GM12878 (cell line): Measurements from ENCODE around the gene DCAF7. TPM values are rescaled to one million over a fixed set of nuclear protein-coding genes. Genes with fewer than 3 reads are reported as not detected.

Experiments
- ATAC-seq: fragments of 200-7000 bp; cut with Tn5 transposase; 3 replicates; pipeline ENCODE4 v1.9.1; 2020; ENCODE audit warnings: mild to moderate bottlenecking, moderate library complexity
- BruUV-seq: library from RNA; stranded (reverse); fragments of 400-500 nt; replicated peaks from 2 replicates; lab custom pipeline; 2021; lab: Mats Ljungman, UMichigan
- CTCF ChIA-PET: fragments of 300-600 bp; sonication (Branson Sonifier 250); formaldehyde crosslinking; extraction: SDS; loops from one replicate; lab custom pipeline; 2021; ENCODE audit warnings: inconsistent platforms; lab: Yijun Ruan, JAX
- POLR2A ChIA-PET: fragments of 350-600 bp; formaldehyde crosslinking; extraction: SDS; loops from one replicate; lab custom pipeline; 2021; ENCODE audit warnings: inconsistent platforms; lab: Charles Lee
- RAD21 ChIA-PET: fragments of 300-600 bp; sonication (Branson Sonifier 250); formaldehyde crosslinking; loops from one replicate; lab custom pipeline; 2023; ENCODE audit warnings: antibody characterized with exemption; ENCODE audit not compliant: unreplicated experiment; lab: Charles Lee
- SMC1A ChIA-PET: fragments of 300-600 bp; sonication (Branson Sonifier 250); formaldehyde crosslinking; loops from one replicate; lab custom pipeline; 2023; ENCODE audit not compliant: unreplicated experiment, uncharacterized antibody; lab: Charles Lee
- DNase-seq: peaks from one replicate; pipeline ENCODE4 v3.0.0-alpha.2; 2011; ENCODE audit warnings: low read depth, low spot score
- FAIRE-seq: peaks from 3 replicates; lab custom pipeline; 2011; peaks lifted over from hg19 to GRCh38; lab: Jason Lieb, UNC
- H2AFZ ChIP-seq: 2 replicates; pipeline ENCODE4 v1.6.0; 2011; ENCODE audit warnings: low read depth, low read length, control low read depth; ENCODE audit not compliant: control insufficient read depth
- H3K27ac ChIP-seq: 2 replicates; pipeline ENCODE4 v1.5.1; 2011; ENCODE audit warnings: control low read depth; ENCODE audit not compliant: control insufficient read depth, insufficient read depth
- H3K27me3 ChIP-seq, 2 experiments: replicated peaks in 1 of 2; 2 replicates each; pipeline versions ENCODE4 v1.6.0 to v1.6.1; 2011; ENCODE audit warnings: low read length in 1 of 2; ENCODE audit not compliant: control insufficient read depth in 2 of 2, insufficient read depth in 2 of 2
- H3K36me3 ChIP-seq, 2 experiments: 2 replicates each; pipeline ENCODE4 v1.5.1; 2011; ENCODE audit warnings: low read length in 1 of 2; ENCODE audit not compliant: control insufficient read depth in 2 of 2, insufficient read depth in 2 of 2
- H3K4me1 ChIP-seq: 2 replicates; pipeline ENCODE4 v1.6.1; 2011; ENCODE audit warnings: mild to moderate bottlenecking, low read length, moderate library complexity, mixed read lengths; ENCODE audit not compliant: control insufficient read depth, insufficient read depth
- H3K4me2 ChIP-seq: 2 replicates; pipeline ENCODE4 v1.6.0; 2011; ENCODE audit warnings: control low read depth; ENCODE audit not compliant: control insufficient read depth, insufficient read depth
- H3K4me3 ChIP-seq: fragments of 200-600 bp; sonication (generic); 2 replicates; pipeline ENCODE4 v1.5.1; 2016
- H3K79me2 ChIP-seq: 2 replicates; pipeline ENCODE4 v1.6.0; 2011; ENCODE audit warnings: low read length; ENCODE audit not compliant: control insufficient read depth, insufficient read depth
- H3K9ac ChIP-seq: 2 replicates; pipeline ENCODE4 v1.8.0; 2011; ENCODE audit warnings: low read length, control low read depth, mixed read lengths; ENCODE audit not compliant: control insufficient read depth, insufficient read depth
- H3K9me3 ChIP-seq: replicated peaks from 3 replicates; pipeline ENCODE4 v1.5.1; 2011; ENCODE audit warnings: mild to moderate bottlenecking, low read length; ENCODE audit not compliant: control insufficient read depth, insufficient read depth
- H4K20me1 ChIP-seq: 2 replicates; pipeline ENCODE4 v1.6.0; 2011; ENCODE audit not compliant: control insufficient read depth, insufficient read depth
- IKZF2 ChIP-seq, 2 experiments: fragments of 450-650 bp; IDR thresholded peaks; 2 replicates each; pipeline ENCODE4 v1.6.1; 2017; ENCODE audit warnings: mild to moderate bottlenecking in 2 of 2, moderate library complexity in 2 of 2
- MEF2B ChIP-seq: fragments of 450-650 bp; IDR thresholded peaks from 2 replicates; pipeline ENCODE4 v1.6.1; 2018; ENCODE audit warnings: mild to moderate bottlenecking, moderate library complexity; ENCODE audit not compliant: partially characterized antibody, poor library complexity, severe bottlenecking
- NR2C2 ChIP-seq: IDR thresholded peaks from 2 replicates; pipeline ENCODE4 v1.6.1; 2011; ENCODE audit warnings: borderline replicate concordance, low read depth; ENCODE audit not compliant: control insufficient read depth, insufficient read length
- RAD21 ChIP-seq: IDR thresholded peaks from 2 replicates; pipeline ENCODE4 v1.6.1; 2011; ENCODE audit warnings: mild to moderate bottlenecking, low read depth, low read length, moderate library complexity; ENCODE audit not compliant: insufficient read depth
- WRNIP1 ChIP-seq: IDR thresholded peaks from 2 replicates; pipeline ENCODE4 v1.6.1; 2011; ENCODE audit warnings: low read depth, low read length, improper control_type of control experiment, borderline replicate concordance
- WGBS: methylation state at CpG from one replicate; pipeline ENCODE4 v1.1.6; 2016; ENCODE audit warnings: low lambda C conversion rate; ENCODE audit not compliant: insufficient replicate concordance, insufficient coverage; ENCODE audit errors: missing lambda C conversion rate; 5-methylcytosine and 5-hydroxymethylcytosine counted together
- in situ Hi-C: fragments of 300-500 bp; cut with MboI; formaldehyde crosslinking; loops from 9 replicates; pipeline ENCODE4 v1.14.3; 2018; ENCODE audit warnings: mixed read lengths
- intact Hi-C: fragments of 100-400 bp; cut with micrococcal nuclease; formaldehyde crosslinking; loops from one replicate; pipeline ENCODE4 v1.14.2; 2022; ENCODE audit not compliant: unreplicated experiment
- polyA plus RNA-seq, 11 experiments: library from polyadenylated mRNA; depleted of rRNA in 4 of 11; unstranded in 6 of 11; stranded (reverse) in 5 of 11; fragments of >200 nt; fragmentation: Nextera tagmentation in 4 of 11; fragmentation: Illumina TruSeq in 1 of 11; extraction: Ambion mirVana in 4 of 11; extraction: Trizol in 1 of 11; gene quantifications; 1 replicate in 1 of 11; 2 replicates in 10 of 11; pipeline versions ENCODE4 v1.2.1 to v1.2.3, GENCODE V29; 2011 to 2016; ENCODE audit warnings: inconsistent platforms in 2 of 11, missing spikeins in 2 of 11, low read depth in 1 of 11
- total RNA-seq, 4 experiments: library from RNA; depleted of rRNA in 3 of 4; stranded (reverse); fragments of >200 nt in 3 of 4; fragmentation: Illumina TruSeq in 1 of 4; extraction: Trizol in 1 of 4; gene quantifications; 2 replicates each; pipeline versions ENCODE4 v1.2.1 to v1.2.3, GENCODE V29; 2013 to 2021
- TF ChIP-seq, protein P1 (sequence below): fragments of 150-350 bp; IDR thresholded peaks from 2 replicates; pipeline ENCODE4 v1.6.1; 2016; ENCODE audit warnings: low read depth, low read length
- TF ChIP-seq, protein P2 (sequence below): IDR thresholded peaks from 2 replicates; pipeline ENCODE4 v1.6.1; 2012; ENCODE audit warnings: low read depth, low read length, improper control_type of control experiment

The DCAF7 gene
- total and polyA plus RNA-seq, 10 of the 15 experiments (the other 5 are each of a cell fraction or from before 2014, with no cell fraction given): 27.0 to 103 (median 54.5) TPM

DNA sequence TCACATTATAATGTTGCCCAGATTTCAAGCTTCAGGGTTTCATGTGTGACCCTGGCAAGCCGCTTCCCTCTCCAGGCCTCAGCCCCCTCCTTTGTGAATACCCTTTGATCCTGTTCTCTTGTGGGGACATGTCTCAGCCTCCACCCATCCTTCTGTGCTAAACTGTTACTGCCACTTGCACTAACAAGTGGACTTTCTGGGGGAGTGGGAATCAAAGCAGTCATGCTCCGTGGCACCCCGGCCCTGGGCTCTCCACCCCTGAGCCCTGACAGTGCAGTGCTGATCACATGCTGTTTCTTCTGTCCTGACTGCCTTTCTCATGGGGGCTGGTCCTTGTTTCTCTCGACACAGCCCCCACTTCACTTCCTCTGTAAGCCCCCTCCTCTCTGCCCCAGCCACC, 9.7 kb upstream of the DCAF7 start (continued):
- TF ChIP-seq, protein P1, sequence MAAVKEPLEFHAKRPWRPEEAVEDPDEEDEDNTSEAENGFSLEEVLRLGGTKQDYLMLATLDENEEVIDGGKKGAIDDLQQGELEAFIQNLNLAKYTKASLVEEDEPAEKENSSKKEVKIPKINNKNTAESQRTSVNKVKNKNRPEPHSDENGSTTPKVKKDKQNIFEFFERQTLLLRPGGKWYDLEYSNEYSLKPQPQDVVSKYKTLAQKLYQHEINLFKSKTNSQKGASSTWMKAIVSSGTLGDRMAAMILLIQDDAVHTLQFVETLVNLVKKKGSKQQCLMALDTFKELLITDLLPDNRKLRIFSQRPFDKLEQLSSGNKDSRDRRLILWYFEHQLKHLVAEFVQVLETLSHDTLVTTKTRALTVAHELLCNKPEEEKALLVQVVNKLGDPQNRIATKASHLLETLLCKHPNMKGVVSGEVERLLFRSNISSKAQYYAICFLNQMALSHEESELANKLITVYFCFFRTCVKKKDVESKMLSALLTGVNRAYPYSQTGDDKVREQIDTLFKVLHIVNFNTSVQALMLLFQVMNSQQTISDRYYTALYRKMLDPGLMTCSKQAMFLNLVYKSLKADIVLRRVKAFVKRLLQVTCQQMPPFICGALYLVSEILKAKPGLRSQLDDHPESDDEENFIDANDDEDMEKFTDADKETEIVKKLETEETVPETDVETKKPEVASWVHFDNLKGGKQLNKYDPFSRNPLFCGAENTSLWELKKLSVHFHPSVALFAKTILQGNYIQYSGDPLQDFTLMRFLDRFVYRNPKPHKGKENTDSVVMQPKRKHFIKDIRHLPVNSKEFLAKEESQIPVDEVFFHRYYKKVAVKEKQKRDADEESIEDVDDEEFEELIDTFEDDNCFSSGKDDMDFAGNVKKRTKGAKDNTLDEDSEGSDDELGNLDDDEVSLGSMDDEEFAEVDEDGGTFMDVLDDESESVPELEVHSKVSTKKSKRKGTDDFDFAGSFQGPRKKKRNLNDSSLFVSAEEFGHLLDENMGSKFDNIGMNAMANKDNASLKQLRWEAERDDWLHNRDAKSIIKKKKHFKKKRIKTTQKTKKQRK: no peak
- TF ChIP-seq NR2C2 (no peak), IKZF2 (IDR thresholded peaks at IDR 0.05) (no peak), MEF2B (no peak), RAD21 (no peak)
- TF ChIP-seq, protein P2, sequence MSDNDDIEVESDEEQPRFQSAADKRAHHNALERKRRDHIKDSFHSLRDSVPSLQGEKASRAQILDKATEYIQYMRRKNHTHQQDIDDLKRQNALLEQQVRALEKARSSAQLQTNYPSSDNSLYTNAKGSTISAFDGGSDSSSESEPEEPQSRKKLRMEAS: no peak

DNA sequence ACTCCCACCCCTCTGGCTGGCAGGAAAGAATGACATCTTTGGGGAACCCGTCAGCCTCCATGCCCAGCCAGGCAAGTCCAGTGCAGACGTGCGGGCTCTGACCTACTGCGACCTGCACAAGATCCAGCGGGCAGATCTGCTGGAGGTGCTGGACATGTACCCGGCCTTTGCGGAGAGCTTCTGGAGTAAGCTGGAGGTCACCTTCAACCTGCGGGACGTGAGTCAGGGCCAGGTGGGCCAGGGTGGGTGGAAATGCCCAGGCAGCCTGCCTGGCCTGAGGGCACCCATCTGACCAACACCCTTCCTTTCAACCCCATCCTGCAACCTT, 8.1 kb upstream of the DCAF7 start:
- no peak for FAIRE-seq
- no peak overlapping the region for H3K27ac ChIP-seq
- no peaks in the 10 kb centered on the region for H3K4me1 ChIP-seq
- H3K79me2 ChIP-seq: no peaks in the 10 kb centered on the region
- RAD21 ChIA-PET: no interaction called here
- TF ChIP-seq WRNIP1: no peak
- POLR2A ChIA-PET: interaction anchor here (0.6 kb wide), 1 partner anchor 227 kb away, joined by 3 read pairs; no protein-coding TSS in a partner anchor
- no peak overlapping the region for H3K4me3 ChIP-seq
- in situ Hi-C loops (no loop called here), intact Hi-C loops (no loop called here)
- no peaks in the 10 kb centered on the region for H3K9me3 ChIP-seq
- H3K27me3 ChIP-seq: peaks cover 0 to 9% of the 10 kb centered on the region in 2 experiments; a peak in 3 of 4 replicates
- H4K20me1 ChIP-seq: no peaks in the 10 kb centered on the region
- BruUV-seq: no TSS peak
- no peaks in the 10 kb centered on the region for H3K36me3 ChIP-seq
- H3K4me2 ChIP-seq: no peak overlapping the region
- CTCF ChIA-PET: no interaction called here
- H3K9ac ChIP-seq: no peak overlapping the region
- ATAC-seq: no peak
- 73% methylated on average over 9 of the region's 9 CpGs for WGBS
- SMC1A ChIA-PET: interaction anchor here (0.9 kb wide), 1 partner anchor 21 kb away, joined by 3 read pairs; no protein-coding TSS in a partner anchor
- DNase-seq: no peak
- no peak overlapping the region for H2AFZ ChIP-seq
